ENCODE measurements around the gene DLGAP1. TPM values are rescaled to one million over a fixed set of nuclear protein-coding genes. Genes with fewer than 3 reads are reported as not detected.

The DLGAP1 gene
- polyA plus RNA-seq, 1 donor from 2014 or later, result 4.5 TPM

- no peak overlapping the region for H2AFZ ChIP-seq (ENCODE audit: low read depth, low read length)
- no peaks in the 10 kb centered on the region for H3F3A ChIP-seq (ENCODE audit: insufficient read depth, low read length, poor library complexity, severe bottlenecking)
- no peaks in the 10 kb centered on the region for H3K36me3 ChIP-seq (ENCODE audit: insufficient read depth, low read length)
- no peak overlapping the region for H3K4me3 ChIP-seq (ENCODE audit: low read length)
- no peak overlapping the region for H3K9ac ChIP-seq (ENCODE audit: low read length)
- H3K27ac ChIP-seq (ENCODE audit: low read length), result no peak overlapping the region
- H3K9me3 ChIP-seq (ENCODE audit: low read length), result no peaks in the 10 kb centered on the region
- H3K79me2 ChIP-seq (replicated peaks; ENCODE audit: insufficient read depth, low read length), result no peaks in the 10 kb centered on the region
- no peak for TF ChIP-seq TAF1 (IDR thresholded peaks at IDR 0.05; ENCODE audit: low read depth)
- TF ChIP-seq POLR2AphosphoS5 (IDR thresholded peaks at IDR 0.05), result peak; percentile 20
- no peak for TF ChIP-seq CTCF (IDR thresholded peaks at IDR 0.05; ENCODE audit: poor library complexity, severe bottlenecking)
- peak; percentile 38 for TF ChIP-seq EP300 (conservative IDR thresholded peaks at IDR 0.05; ENCODE audit: poor library complexity, severe bottlenecking)
- no peaks in the 10 kb centered on the region for H3K27me3 ChIP-seq (ENCODE audit: insufficient read depth, low read depth, low read length)
- no peaks in the 10 kb centered on the region for H3K9me2 ChIP-seq (ENCODE audit: insufficient read depth, low read length)
- H4K20me1 ChIP-seq (ENCODE audit: insufficient read depth), result no peaks in the 10 kb centered on the region
- no peak overlapping the region for H3K4me2 ChIP-seq (ENCODE audit: low read length)
These were observed 928.4 kb downstream of the DLGAP1 start for GRCh38 chr18:3526421-3527354.

DNA sequence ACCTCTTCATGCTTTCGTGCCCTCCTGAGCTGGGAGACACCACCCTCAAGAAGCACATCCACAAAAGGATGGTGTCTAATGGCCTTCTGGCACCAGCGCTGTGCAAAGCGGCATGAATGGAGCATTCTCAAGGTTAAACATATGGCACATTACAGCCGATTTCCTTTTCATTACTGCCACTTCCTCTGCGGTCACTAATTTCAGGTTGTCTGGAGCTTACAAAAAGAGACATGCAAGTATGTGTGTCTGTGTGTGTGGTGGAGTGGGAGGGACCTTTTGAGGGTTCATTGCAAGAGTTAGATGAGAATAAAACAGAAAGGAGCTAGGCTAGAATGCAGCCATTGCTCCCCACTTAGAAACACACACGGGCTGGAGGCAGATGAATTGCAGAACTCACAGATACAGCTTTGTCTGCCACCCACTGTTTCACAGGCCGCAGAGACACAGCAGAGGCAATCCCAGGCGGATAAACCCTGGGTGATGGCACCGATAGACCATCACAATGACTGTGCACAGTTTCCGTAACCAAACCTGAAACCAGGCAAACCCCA lies 929.2 kb downstream of the DLGAP1 start:
- no peak overlapping the region for H3K4me3 ChIP-seq (ENCODE audit: low read length)
- H3K27ac ChIP-seq (ENCODE audit: low read length), result no peak overlapping the region

More for the DNA sequence above, 929.2 kb downstream of the DLGAP1 start:
- H3K27me3 ChIP-seq (ENCODE audit: insufficient read depth, low read depth, low read length), result no peaks in the 10 kb centered on the region
- no peak overlapping the region for H3K4me2 ChIP-seq (ENCODE audit: low read length)
- H3F3A ChIP-seq (ENCODE audit: insufficient read depth, low read length, poor library complexity, severe bottlenecking), result no peaks in the 10 kb centered on the region
- H3K79me2 ChIP-seq (replicated peaks; ENCODE audit: insufficient read depth, low read length), result no peaks in the 10 kb centered on the region
- H3K9me3 ChIP-seq (ENCODE audit: low read length), result no peaks in the 10 kb centered on the region
- no peak overlapping the region for H3K9ac ChIP-seq (ENCODE audit: low read length)
- H3K9me2 ChIP-seq (ENCODE audit: insufficient read depth, low read length), result no peaks in the 10 kb centered on the region
- no peaks in the 10 kb centered on the region for H4K20me1 ChIP-seq (ENCODE audit: insufficient read depth)
- no peaks in the 10 kb centered on the region for H3K36me3 ChIP-seq (ENCODE audit: insufficient read depth, low read length)
- TF ChIP-seq REST (IDR thresholded peaks at IDR 0.05; ENCODE audit: borderline replicate concordance) (no peak), EP300 (conservative IDR thresholded peaks at IDR 0.05; ENCODE audit: poor library complexity, severe bottlenecking) (no peak), RAD21 (conservative IDR thresholded peaks at IDR 0.05) (no peak), CTCF (IDR thresholded peaks at IDR 0.05; ENCODE audit: poor library complexity, severe bottlenecking) (no peak), SMC3 (conservative IDR thresholded peaks at IDR 0.05; ENCODE audit: poor library complexity) (no peak), MXI1 (conservative IDR thresholded peaks at IDR 0.05; ENCODE audit: poor library complexity, severe bottlenecking) (no peak), POLR2AphosphoS5 (IDR thresholded peaks at IDR 0.05) (no peak), TAF1 (IDR thresholded peaks at IDR 0.05; ENCODE audit: low read depth) (no peak), EZH2 (IDR thresholded peaks at IDR 0.05; ENCODE audit: borderline replicate concordance, insufficient read depth, low read length, poor library complexity, severe bottlenecking) (no peak)
- H2AFZ ChIP-seq (ENCODE audit: low read depth, low read length), result no peak overlapping the region

Measured in neural cell (in vitro differentiated cells).